ENCODE data around the gene MYL6.
"Not testable (repeated sequence)": the region's sequence is repeated elsewhere in the genome, so short reads cannot be mapped to it uniquely, and the experiment has no call there.

MYL6 gene

GRCh38 chr12:56189099-56189917 lies 31.1 kb downstream of the MYL6 start, which contains the start of gene SMARCC2:
Gene SMARCC2 (minus strand): TSS chr12:56189483. CDS start chr12:56189461, 22 bp downstream.
- DNase-seq (ENCODE audit: low spot score), result peak; percentile 96

GRCh38 chr12:56189918-56190694 lies 31.9 kb downstream of the MYL6 start:
- peak; percentile 99 for DNase-seq (ENCODE audit: low spot score)

GRCh38 chr12:56190695-56191155 lies 32.6 kb downstream of the MYL6 start:
- no peak for DNase-seq (ENCODE audit: low spot score)

DNA sequence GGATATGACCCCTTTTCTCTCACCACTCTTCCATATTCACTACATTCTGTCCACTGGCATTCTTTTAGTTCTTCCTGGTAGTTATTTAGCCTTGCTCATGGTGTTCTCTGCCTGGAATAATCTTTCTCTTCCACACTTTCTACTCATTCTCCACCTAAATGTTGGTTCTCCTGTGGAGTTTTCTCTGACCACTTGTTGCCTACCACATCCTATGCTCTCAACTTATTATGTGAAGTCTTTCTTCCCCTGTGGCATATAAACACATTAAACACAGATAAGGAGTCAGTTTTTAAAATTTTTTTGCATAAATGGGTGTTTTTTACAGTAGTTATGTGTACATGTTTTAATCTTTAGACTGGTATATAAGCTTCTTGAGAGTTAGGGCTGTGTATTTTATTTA lies 34.4 kb downstream of the MYL6 start:
- no peak for DNase-seq (ENCODE audit: low spot score)

DNA sequence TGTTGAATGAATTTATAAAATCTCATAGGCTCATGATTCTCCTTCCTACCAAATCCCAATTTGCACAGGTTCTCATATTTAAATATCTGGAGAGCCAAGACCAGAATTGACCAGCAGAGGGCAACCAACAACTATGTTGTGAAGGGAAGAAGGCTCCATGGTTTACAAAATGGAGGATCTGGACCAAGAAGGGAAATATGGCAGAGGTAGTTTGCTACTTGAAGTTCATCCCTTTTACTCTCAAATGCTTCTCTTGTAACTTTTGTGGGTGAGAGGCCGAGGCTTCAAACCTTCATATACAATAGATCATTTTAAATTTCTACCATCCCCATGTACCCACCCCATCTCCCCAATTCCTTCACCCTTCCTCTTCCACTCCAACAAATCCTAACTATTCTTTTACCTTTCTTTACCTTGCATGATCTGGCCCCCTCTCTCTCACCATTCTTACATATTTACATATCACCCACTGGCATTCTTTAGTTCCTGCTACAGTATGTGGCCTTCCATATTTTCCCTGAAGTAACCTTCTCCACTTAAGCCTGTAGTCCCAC lies 34.9 kb downstream of the MYL6 start:
- peak; percentile 71 for DNase-seq (ENCODE audit: low spot score)

GRCh38 chr12:56196818-56197550 lies 38.8 kb downstream of the MYL6 start:
- not testable (repeated sequence) for DNase-seq (ENCODE audit: low spot score)

DNA sequence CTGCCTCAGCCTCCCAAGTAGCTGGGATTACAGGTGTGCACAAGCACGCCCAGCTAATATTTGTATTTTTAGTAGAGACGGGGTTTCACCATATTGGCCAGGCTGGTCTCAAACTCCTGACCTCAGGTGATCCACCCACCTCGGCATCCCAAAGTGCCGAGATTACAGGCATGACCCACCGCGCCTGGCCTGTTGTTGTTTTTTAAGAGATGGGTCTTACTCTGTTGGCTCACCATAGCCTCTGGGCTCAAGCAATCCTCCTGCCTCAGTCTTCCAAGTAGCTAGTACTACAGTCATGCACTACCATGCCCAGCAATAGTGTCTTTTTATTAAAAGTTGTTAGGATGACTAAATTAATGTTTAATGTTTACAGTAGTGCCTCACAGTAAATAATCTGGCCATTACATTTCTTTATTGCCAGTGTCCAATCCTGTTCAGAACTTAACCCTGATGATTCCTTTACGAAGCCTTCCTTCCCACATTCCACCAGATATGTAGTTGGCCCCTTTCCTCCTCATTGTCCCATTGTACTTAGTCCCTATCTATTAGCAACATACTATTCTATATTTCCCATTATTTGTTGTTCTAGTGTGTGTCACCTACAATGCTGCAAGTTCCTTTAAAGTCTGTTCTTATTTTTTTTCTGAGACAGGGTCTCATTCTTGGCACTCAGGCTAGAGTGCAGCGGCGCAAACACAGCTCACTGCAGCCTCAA lies 39.9 kb downstream of the MYL6 start:
- DNase-seq (ENCODE audit: low spot score), result no peak

DNA sequence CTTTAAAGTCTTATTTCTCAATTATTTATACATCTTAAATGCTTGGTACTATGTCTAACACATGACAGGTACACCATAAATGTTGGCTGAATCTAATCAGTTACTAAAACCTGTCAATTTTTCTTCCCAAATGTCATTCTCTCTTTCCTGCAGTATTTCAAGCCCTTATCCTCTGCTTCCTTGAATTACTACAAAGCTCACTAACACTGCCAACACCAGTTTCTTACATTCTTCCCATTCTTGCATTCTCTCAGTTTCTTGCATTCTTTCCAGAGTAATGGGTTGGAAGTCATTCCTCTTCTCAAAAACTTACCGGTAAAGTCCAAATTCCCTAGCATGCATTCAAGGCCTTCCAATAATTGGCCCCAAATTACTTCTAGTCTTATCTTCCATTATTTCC lies 40.7 kb downstream of the MYL6 start:
- DNase-seq (ENCODE audit: low spot score), result no peak

GRCh38 chr12:56202366-56202765 lies 44.2 kb downstream of the MYL6 start:
- DNase-seq (ENCODE audit: low spot score), result no peak

- DNase-seq (ENCODE audit: low spot score), result no peak
Measured at GRCh38 chr12:56202838-56203237, 44.7 kb downstream of the MYL6 start.

- DNase-seq (ENCODE audit: low spot score), result no peak
Measured at GRCh38 chr12:56204275-56204674, 46.1 kb downstream of the MYL6 start.

- no peak for DNase-seq (ENCODE audit: low spot score)
Measured at GRCh38 chr12:56205445-56205844, 47.3 kb downstream of the MYL6 start.

DNA sequence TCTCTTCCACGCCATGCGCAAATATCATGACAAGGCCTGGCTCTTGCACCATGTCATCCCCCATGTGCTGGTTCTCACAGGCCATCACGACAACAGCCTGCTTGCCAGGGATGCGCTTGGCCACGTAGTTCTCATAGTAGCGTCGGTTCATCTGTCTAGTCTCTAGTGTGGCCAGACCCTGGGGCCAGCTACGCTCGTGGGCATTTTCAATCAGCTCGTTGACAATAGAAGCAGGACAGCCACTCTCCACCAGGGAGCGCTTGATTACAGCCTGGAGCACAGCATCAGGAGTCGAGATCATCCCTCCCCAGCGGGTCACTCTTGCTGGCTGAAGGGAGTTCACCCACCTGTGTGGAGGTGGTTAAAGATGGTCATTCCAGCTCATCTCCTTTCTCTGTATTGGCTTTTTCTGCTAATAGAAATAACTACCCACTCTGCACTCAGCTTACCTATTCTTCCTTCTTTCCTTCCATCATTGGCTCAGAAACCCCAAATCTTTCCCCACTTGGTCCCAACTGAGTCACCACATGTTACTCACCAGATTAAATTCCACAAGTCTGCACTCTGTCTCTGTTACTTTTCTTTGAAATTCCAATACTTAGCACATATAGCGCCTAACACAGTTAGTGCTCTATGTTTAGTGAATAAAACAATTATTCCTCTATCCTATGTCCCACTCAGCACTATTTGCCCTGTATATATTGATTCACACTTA lies 48.5 kb downstream of the MYL6 start:
- DNase-seq (ENCODE audit: low spot score), result peak; percentile 81

- no peak for DNase-seq (ENCODE audit: low spot score)
Measured at GRCh38 chr12:56208006-56208405, 49.8 kb downstream of the MYL6 start.
